Mesothelial cell of epicardium (in vitro differentiated cells): ENCODE measurements around the gene EEFSEC. TPM values are rescaled to one million over a fixed set of nuclear protein-coding genes. Genes with fewer than 3 reads are reported as not detected.

Experiments
- DNase-seq, 2 experiments: peaks; one replicate each; pipeline ENCODE4 v3.0.0; 2021; ENCODE audit warnings: low spot score in 2 of 2; ENCODE audit not compliant: unreplicated experiment in 2 of 2
- H3K27ac Mint-ChIP-seq: 2 replicates; pipeline ENCODE4 v1.8.0; 2021; ENCODE audit warnings: mixed read lengths
- H3K27me3 Mint-ChIP-seq: 2 replicates; pipeline ENCODE4 v1.8.0; 2021; ENCODE audit warnings: low read depth, mixed read lengths
- H3K36me3 Mint-ChIP-seq: 2 replicates; pipeline ENCODE4 v1.8.0; 2021; ENCODE audit warnings: mixed read lengths
- H3K4me1 Mint-ChIP-seq: 2 replicates; pipeline ENCODE4 v1.8.0; 2021; ENCODE audit warnings: mixed read lengths
- H3K4me3 Mint-ChIP-seq: 2 replicates; pipeline ENCODE4 v1.8.0; 2021; ENCODE audit warnings: mild to moderate bottlenecking, moderate library complexity, mixed read lengths
- H3K9me3 Mint-ChIP-seq: 2 replicates; pipeline ENCODE4 v1.8.0; 2021; ENCODE audit warnings: mixed read lengths
- CTCF ChIP-seq: fragments of 200-600 bp; sonication (generic); IDR thresholded peaks from one replicate; pipeline ENCODE4 v1.5.0; 2021; ENCODE audit warnings: antibody characterized with exemption; ENCODE audit not compliant: unreplicated experiment
- total RNA-seq: library from RNA; stranded (reverse); gene quantifications from 3 replicates; pipeline ENCODE4 v1.2.1, GENCODE V29; 2021

Gene EEFSEC
- total RNA-seq, 1 donor from 2014 or later = 19.4 TPM

GRCh38 chr3:128368626-128369025 lies 215.3 kb downstream of the EEFSEC start:
- TF ChIP-seq CTCF = no peak
- H3K9me3 Mint-ChIP-seq = no peaks in the 10 kb centered on the region
- H3K27me3 Mint-ChIP-seq = no peaks in the 10 kb centered on the region
- H3K4me3 Mint-ChIP-seq = no peak overlapping the region
- no peak for DNase-seq
- peaks cover 13% of the 10 kb centered on the region for H3K36me3 Mint-ChIP-seq
- H3K4me1 Mint-ChIP-seq = peaks cover 11% of the 10 kb centered on the region
- no peak overlapping the region for H3K27ac Mint-ChIP-seq

GRCh38 chr3:128369121-128369703 lies 215.9 kb downstream of the EEFSEC start:
- no peak for TF ChIP-seq CTCF
- DNase-seq = no peak
- peaks cover 5% of the 10 kb centered on the region for H3K4me1 Mint-ChIP-seq
- H3K4me3 Mint-ChIP-seq = no peak overlapping the region
- H3K9me3 Mint-ChIP-seq = no peaks in the 10 kb centered on the region
- H3K36me3 Mint-ChIP-seq = peaks cover 13% of the 10 kb centered on the region
- no peaks in the 10 kb centered on the region for H3K27me3 Mint-ChIP-seq
- no peak overlapping the region for H3K27ac Mint-ChIP-seq

- Mint-ChIP-seq H3K27me3 (no peaks in the 10 kb centered on the region), H3K36me3 (peaks cover 13% of the 10 kb centered on the region), H3K27ac (no peak overlapping the region), H3K4me1 (no peaks in the 10 kb centered on the region), H3K4me3 (no peak overlapping the region), H3K9me3 (no peaks in the 10 kb centered on the region)
- DNase-seq = no peak
- no peak for TF ChIP-seq CTCF
Measured at GRCh38 chr3:128369881-128370642, 216.8 kb downstream of the EEFSEC start.

- Mint-ChIP-seq H3K9me3 (no peaks in the 10 kb centered on the region), H3K4me1 (peaks cover 2% of the 10 kb centered on the region), H3K27ac (no peak overlapping the region), H3K4me3 (no peak overlapping the region), H3K36me3 (peaks cover 4% of the 10 kb centered on the region), H3K27me3 (no peaks in the 10 kb centered on the region)
- TF ChIP-seq CTCF = no peak
- DNase-seq = no peak
Measured at GRCh38 chr3:128372281-128372680, 219.0 kb downstream of the EEFSEC start.

- DNase-seq = no peak
Measured at GRCh38 chr3:128372707-128373533, 219.6 kb downstream of the EEFSEC start.

More at GRCh38 chr3:128372707-128373533, 219.6 kb downstream of the EEFSEC start:
- Mint-ChIP-seq H3K4me1 (peaks cover 6% of the 10 kb centered on the region), H3K4me3 (no peak overlapping the region), H3K27ac (no peak overlapping the region), H3K36me3 (peaks cover 4% of the 10 kb centered on the region), H3K27me3 (no peaks in the 10 kb centered on the region), H3K9me3 (no peaks in the 10 kb centered on the region)
- no peak for TF ChIP-seq CTCF
